ENCODE results near the gene LRP6. TPM values are rescaled to one million over a fixed set of nuclear protein-coding genes. Genes with fewer than 3 reads are reported as not detected.

The LRP6 gene
- total RNA-seq, 2 donors from 2014 or later, result 26.2 to 37.9 TPM

GRCh38 chr12:12072064-12072760, 194.6 kb downstream of the LRP6 start:
- H3K36me3 ChIP-seq, result no peaks in the 10 kb centered on the region
- peak overlapping the region; percentile 93 for H3K27ac ChIP-seq
- no peaks in the 10 kb centered on the region for H3K4me1 ChIP-seq
- TF ChIP-seq CTCF (IDR thresholded peaks at IDR 0.05), result no peak
- peak; percentile 78 for DNase-seq
- peak overlapping the region; percentile 49 for H3K4me3 ChIP-seq
- intact Hi-C loops (cut with DNase I), result no loop called here
- H3K9me3 ChIP-seq, result no peaks in the 10 kb centered on the region
- H3K9ac ChIP-seq (ENCODE audit: low read depth in 2 of 2, low read length in 2 of 2), result peak overlapping the region; percentile 48 to 99
- no peaks in the 10 kb centered on the region for H3K27me3 ChIP-seq

- peak within 1 kb of the TSS; percentile 93 for H3K27ac ChIP-seq
- H3K4me1 ChIP-seq, result no peaks in the 10 kb centered on the region
- TF ChIP-seq CTCF (IDR thresholded peaks at IDR 0.05), result no peak
- no peaks in the 10 kb centered on the region for H3K36me3 ChIP-seq
- H3K9ac ChIP-seq (ENCODE audit: low read depth in 2 of 2, low read length in 2 of 2), result peak within 1 kb of the TSS; percentile 48 to 99
- H3K4me3 ChIP-seq, result peak within 1 kb of the TSS; percentile 49
- intact Hi-C loops (cut with DNase I), result no loop called here
- peak; percentile 71 for DNase-seq
- H3K9me3 ChIP-seq, result no peaks in the 10 kb centered on the region
- no peaks in the 10 kb centered on the region for H3K27me3 ChIP-seq
These were observed 195.9 kb downstream of the LRP6 start, which contains the start of gene BCL2L14 for GRCh38 chr12:12070674-12071656. Gene BCL2L14, plus strand, starts transcription at chr12:12070939. Its CDS starts 8,367 bp downstream, at chr12:12079306.

- no peak overlapping the region for H3K4me3 ChIP-seq
- no peaks in the 10 kb centered on the region for H3K9me3 ChIP-seq
- H3K27ac ChIP-seq, result peak overlapping the region; percentile 93
- H3K36me3 ChIP-seq, result no peaks in the 10 kb centered on the region
- H3K27me3 ChIP-seq, result no peaks in the 10 kb centered on the region
- intact Hi-C loops (cut with DNase I), result no loop called here
- no peak for TF ChIP-seq CTCF (IDR thresholded peaks at IDR 0.05)
- H3K9ac ChIP-seq (ENCODE audit: low read depth in 2 of 2, low read length in 2 of 2), result no peak overlapping the region
- no peaks in the 10 kb centered on the region for H3K4me1 ChIP-seq
- peak; percentile 27 for DNase-seq
These were observed 196.9 kb downstream of the LRP6 start for GRCh38 chr12:12069821-12070548.

GRCh38 chr12:12068751-12069150, 198.1 kb downstream of the LRP6 start:
- intact Hi-C loops (cut with DNase I), result no loop called here
- Histone ChIP-seq H3K9ac (ENCODE audit: low read depth in 2 of 2, low read length in 2 of 2) (no peak overlapping the region), H3K9me3 (no peaks in the 10 kb centered on the region), H3K4me1 (no peaks in the 10 kb centered on the region), H3K27me3 (no peaks in the 10 kb centered on the region), H3K27ac (no peak overlapping the region), H3K4me3 (no peak overlapping the region), H3K36me3 (no peaks in the 10 kb centered on the region)
- DNase-seq, result no peak
- no peak for TF ChIP-seq CTCF (IDR thresholded peaks at IDR 0.05)

Small RNAs within 50 kb of the gene (microRNA-seq; reads per million reads assigned to microRNA genes)
- gene MIR1244-4, result not detected

Other genes starting within 250 kb of the LRP6 start
- gene BCL2L14, start 196.1 kb downstream of the LRP6 start, total RNA-seq, result 10 to 100 TPM; 48.6 to 68.3 TPM
- gene MANSC1, start 83.2 kb upstream of the LRP6 start, total RNA-seq, result 10 to 100 TPM; 63.6 to 66.0 TPM
- 10 to 100 TPM; 10.7 to 12.4 TPM for gene BORCS5, start 90.0 kb upstream of the LRP6 start, total RNA-seq

Measured in colonic mucosa (tissue), 4 donors.